A673 (cell line): ENCODE data around the gene DNAJB13. TPM values are rescaled to one million over a fixed set of nuclear protein-coding genes. Genes with fewer than 3 reads are reported as not detected.

ENCODE experiments used
- BruUV-seq: library from RNA; stranded (reverse); fragments of 400-500 nt; replicated peaks from 2 replicates; lab custom pipeline; 2021; lab: Mats Ljungman, UMichigan
- CTCF ChIA-PET: fragments of 300-600 bp; sonication (Branson Sonifier 250); formaldehyde crosslinking; loops from one replicate; lab custom pipeline; 2022; ENCODE audit warnings: antibody characterized with exemption; lab: Charles Lee
- POLR2A ChIA-PET: fragments of 300-600 bp; sonication (Branson Sonifier 250); formaldehyde crosslinking; loops from one replicate; lab custom pipeline; 2022; ENCODE audit warnings: antibody characterized with exemption; ENCODE audit not compliant: low non-redundant PET; lab: Charles Lee
- DNase-seq: peaks from one replicate; pipeline ENCODE4 v3.0.0-alpha.2; 2015; ENCODE audit warnings: low spot score
- H3K27ac ChIP-seq: fragments of 200-600 bp; sonication (generic); 2 replicates; pipeline ENCODE4 v1.5.1; 2016; ENCODE audit warnings: mixed run types, low read depth, mild to moderate bottlenecking, mixed read lengths, antibody characterized with exemption, low read length; ENCODE audit not compliant: poor library complexity, severe bottlenecking
- H3K27me3 ChIP-seq: fragments of 200-600 bp; sonication (generic); replicated peaks from 2 replicates; pipeline ENCODE4 v1.6.1; 2017; ENCODE audit warnings: mixed run types, low read depth, mild to moderate bottlenecking, mixed read lengths, antibody characterized with exemption, low read length; ENCODE audit not compliant: insufficient read depth, poor library complexity
- H3K36me3 ChIP-seq: fragments of 200-600 bp; sonication (generic); 2 replicates; pipeline ENCODE4 v1.6.1; 2016; ENCODE audit warnings: mixed run types, mild to moderate bottlenecking, mixed read lengths, antibody characterized with exemption, low read length; ENCODE audit not compliant: insufficient read depth, poor library complexity, severe bottlenecking
- H3K4me1 ChIP-seq: fragments of 200-600 bp; sonication (generic); 2 replicates; pipeline ENCODE4 v1.6.1; 2017; ENCODE audit warnings: mixed run types, mild to moderate bottlenecking, mixed read lengths, antibody characterized with exemption, low read length; ENCODE audit not compliant: insufficient read depth, poor library complexity, severe bottlenecking
- H3K4me3 ChIP-seq: fragments of 200-600 bp; sonication (generic); 2 replicates; pipeline ENCODE4 v1.5.1; 2016; ENCODE audit warnings: low read depth, mixed run types, mild to moderate bottlenecking, mixed read lengths, low read length; ENCODE audit not compliant: poor library complexity, severe bottlenecking
- H3K9me3 ChIP-seq: fragments of 200-600 bp; sonication (generic); 2 replicates; pipeline ENCODE4 v1.6.1; 2016; ENCODE audit warnings: mixed run types, low read depth, mild to moderate bottlenecking, mixed read lengths, antibody characterized with exemption, low read length; ENCODE audit not compliant: poor library complexity, severe bottlenecking
- EZH2 ChIP-seq: fragments of 200-600 bp; sonication (generic); IDR thresholded peaks from 2 replicates; pipeline ENCODE4 v1.6.1; 2017; ENCODE audit warnings: borderline replicate concordance, low read depth, mild to moderate bottlenecking, mixed read lengths, antibody characterized with exemption, low read length; ENCODE audit not compliant: poor library complexity, severe bottlenecking
- intact Hi-C: fragments of 100-400 bp; cut with micrococcal nuclease; formaldehyde crosslinking; loops from one replicate; pipeline ENCODE4 v1.10.0; 2022; ENCODE audit not compliant: unreplicated experiment
- total RNA-seq: library from RNA; stranded (reverse); gene quantifications from 2 replicates; pipeline ENCODE4 v1.2.3, GENCODE V29; 2021
- TF ChIP-seq, protein P1 (sequence below): fragments of 300-800, 200-600 bp; sonication (generic); conservative IDR thresholded peaks from 2 replicates; pipeline ENCODE4 v1.5.1; 2017; ENCODE audit warnings: low read depth, mild to moderate bottlenecking, antibody characterized with exemption, low read length, moderate library complexity, mixed read lengths

DNAJB13 gene
- total RNA-seq, 1 experiment from 2014 or later, result 0.41 TPM

DNA sequence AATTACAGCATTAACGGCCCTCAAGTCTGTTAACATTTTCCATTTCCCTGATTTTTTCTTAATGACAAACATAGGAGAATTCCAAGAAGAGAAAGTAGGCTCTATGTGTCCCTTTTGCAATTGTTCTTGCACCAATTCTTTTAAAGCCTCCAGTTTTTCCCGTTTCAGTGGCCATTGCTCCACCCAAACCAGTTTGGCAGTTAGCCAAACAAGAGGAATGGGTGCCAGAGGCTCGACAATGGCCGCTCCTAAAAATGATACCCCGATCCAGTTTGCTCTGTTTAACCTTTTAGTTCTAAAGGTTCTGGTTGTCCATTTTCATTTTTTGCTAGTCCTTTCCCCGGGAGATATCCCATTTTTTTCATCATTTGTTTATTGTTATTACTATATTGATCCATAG, 6.7 kb upstream of the DNAJB13 start:
- Histone ChIP-seq H3K4me1 (no peaks in the 10 kb centered on the region), H3K4me3 (no peak overlapping the region), H3K27me3 (no peaks in the 10 kb centered on the region), H3K36me3 (no peaks in the 10 kb centered on the region), H3K9me3 (peaks cover under 1% of the 10 kb centered on the region), H3K27ac (no peak overlapping the region)
- intact Hi-C loops, result no loop called here
- no peak for TF ChIP-seq EZH2
- TF ChIP-seq, protein P1, sequence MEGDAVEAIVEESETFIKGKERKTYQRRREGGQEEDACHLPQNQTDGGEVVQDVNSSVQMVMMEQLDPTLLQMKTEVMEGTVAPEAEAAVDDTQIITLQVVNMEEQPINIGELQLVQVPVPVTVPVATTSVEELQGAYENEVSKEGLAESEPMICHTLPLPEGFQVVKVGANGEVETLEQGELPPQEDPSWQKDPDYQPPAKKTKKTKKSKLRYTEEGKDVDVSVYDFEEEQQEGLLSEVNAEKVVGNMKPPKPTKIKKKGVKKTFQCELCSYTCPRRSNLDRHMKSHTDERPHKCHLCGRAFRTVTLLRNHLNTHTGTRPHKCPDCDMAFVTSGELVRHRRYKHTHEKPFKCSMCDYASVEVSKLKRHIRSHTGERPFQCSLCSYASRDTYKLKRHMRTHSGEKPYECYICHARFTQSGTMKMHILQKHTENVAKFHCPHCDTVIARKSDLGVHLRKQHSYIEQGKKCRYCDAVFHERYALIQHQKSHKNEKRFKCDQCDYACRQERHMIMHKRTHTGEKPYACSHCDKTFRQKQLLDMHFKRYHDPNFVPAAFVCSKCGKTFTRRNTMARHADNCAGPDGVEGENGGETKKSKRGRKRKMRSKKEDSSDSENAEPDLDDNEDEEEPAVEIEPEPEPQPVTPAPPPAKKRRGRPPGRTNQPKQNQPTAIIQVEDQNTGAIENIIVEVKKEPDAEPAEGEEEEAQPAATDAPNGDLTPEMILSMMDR, result no peak
- ChIA-PET POLR2A (no interaction called here), CTCF (no interaction called here)
- no TSS peak for BruUV-seq
- no peak for DNase-seq

DNA sequence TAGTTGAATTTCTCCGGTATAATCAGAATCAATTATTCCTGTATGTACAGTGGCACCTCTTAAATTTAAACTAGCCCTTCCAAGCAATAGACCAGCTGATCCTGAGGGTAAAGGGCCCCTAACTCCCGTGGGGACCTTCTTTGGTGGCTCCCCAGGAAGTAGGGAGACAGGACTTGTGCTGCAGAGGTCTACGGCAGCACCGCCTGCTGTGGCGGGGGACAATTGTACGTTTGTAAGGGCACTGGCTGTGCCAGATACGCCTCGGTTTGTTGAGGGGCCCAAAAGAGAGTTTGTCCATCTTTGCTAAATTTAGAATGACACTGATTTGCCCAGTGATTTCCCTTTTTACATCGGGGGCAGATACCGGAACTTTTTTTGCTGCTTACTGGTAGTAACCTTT, 5.9 kb upstream of the DNAJB13 start:
- TF ChIP-seq, protein P1, result no peak
- TF ChIP-seq EZH2, result no peak
- DNase-seq, result no peak
- ChIA-PET POLR2A (no interaction called here), CTCF (no interaction called here)
- Histone ChIP-seq H3K4me1 (no peaks in the 10 kb centered on the region), H3K27ac (no peak overlapping the region), H3K27me3 (no peaks in the 10 kb centered on the region), H3K36me3 (no peaks in the 10 kb centered on the region), H3K4me3 (no peak overlapping the region), H3K9me3 (no peaks in the 10 kb centered on the region)
- BruUV-seq, result no TSS peak
- intact Hi-C loops, result no loop called here

DNA sequence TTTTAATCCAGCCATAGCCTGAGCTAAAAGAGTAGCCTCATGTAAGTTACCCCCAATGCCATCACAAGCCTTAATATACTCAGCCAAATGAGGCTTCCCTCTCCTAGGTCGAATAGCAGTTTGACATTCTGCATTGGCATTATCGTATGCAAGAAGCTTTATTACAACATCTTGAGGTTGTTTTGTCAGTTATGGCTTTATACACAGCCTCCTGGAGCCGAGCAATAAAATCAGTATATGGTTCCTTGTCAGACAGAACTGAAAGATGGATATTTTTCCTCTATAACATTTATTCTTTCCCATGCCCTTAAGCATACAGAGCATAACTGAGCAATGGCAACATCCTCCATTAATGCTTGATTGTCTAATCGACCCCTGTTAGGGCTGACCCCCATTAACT, 5.4 kb upstream of the DNAJB13 start:
- H3K4me3 ChIP-seq, result no peak overlapping the region
- intact Hi-C loops, result no loop called here
- H3K36me3 ChIP-seq, result no peaks in the 10 kb centered on the region
- TF ChIP-seq, protein P1, result no peak
- no peak for DNase-seq
- POLR2A ChIA-PET, result no interaction called here
- CTCF ChIA-PET, result no interaction called here
- H3K4me1 ChIP-seq, result no peaks in the 10 kb centered on the region
- no peak overlapping the region for H3K27ac ChIP-seq
- no peaks in the 10 kb centered on the region for H3K9me3 ChIP-seq
- no TSS peak for BruUV-seq
- no peaks in the 10 kb centered on the region for H3K27me3 ChIP-seq
